HG03439 (cell line): ENCODE measurements around the gene S100A14.

Experiments used
- ATAC-seq: cut with Tn5 transposase; IDR thresholded peaks from one replicate; pipeline ENCODE4 v1.9.1; 2021; ENCODE audit warnings: mild to moderate bottlenecking, moderate library complexity; ENCODE audit not compliant: unreplicated experiment

Gene S100A14

GRCh38 chr1:153617663-153618062 lies 1.5 kb upstream of the S100A14 start:
- no peak for ATAC-seq

GRCh38 chr1:153616917-153617311 lies 789 bp upstream of the S100A14 start:
- ATAC-seq: no peak

GRCh38 chr1:153615406-153615805 lies 719 bp downstream of the S100A14 start:
- no peak for ATAC-seq

- ATAC-seq: no peak
Measured at GRCh38 chr1:153614906-153615305, 1.2 kb downstream of the S100A14 start.

GRCh38 chr1:153614189-153614900 lies 1.8 kb downstream of the S100A14 start:
- no peak for ATAC-seq

- ATAC-seq: no peak
Measured at GRCh38 chr1:153613406-153613805, 2.7 kb downstream of the S100A14 start.

GRCh38 chr1:153612755-153613331 lies 3.3 kb downstream of the S100A14 start, which contains the start of gene S100A16:
TSS of gene S100A16 (minus strand) at chr1:153613137. CDS start at chr1:153608151, 4,986 bp downstream.
- no peak for ATAC-seq

GRCh38 chr1:153612111-153612754 lies 3.9 kb downstream of the S100A14 start:
- no peak for ATAC-seq

GRCh38 chr1:153611356-153611755 lies 4.8 kb downstream of the S100A14 start:
- no peak for ATAC-seq

GRCh38 chr1:153610811-153611301 lies 5.3 kb downstream of the S100A14 start:
- ATAC-seq: no peak

- no peak for ATAC-seq
Measured at GRCh38 chr1:153610334-153610733, 5.8 kb downstream of the S100A14 start.

GRCh38 chr1:153609585-153609907 lies 6.6 kb downstream of the S100A14 start:
- ATAC-seq: no peak

- ATAC-seq: no peak
Measured at GRCh38 chr1:153608742-153609584, 7.2 kb downstream of the S100A14 start.

GRCh38 chr1:153608089-153608682 lies 7.9 kb downstream of the S100A14 start:
- ATAC-seq: no peak

GRCh38 chr1:153607381-153607780 lies 8.7 kb downstream of the S100A14 start:
- no peak for ATAC-seq

GRCh38 chr1:153606194-153606593 lies 9.9 kb downstream of the S100A14 start:
- no peak for ATAC-seq

- ATAC-seq: no peak
Measured at GRCh38 chr1:153602749-153603148, 13.4 kb downstream of the S100A14 start.

GRCh38 chr1:153599847-153600246 lies 16.3 kb downstream of the S100A14 start:
- no peak for ATAC-seq

- ATAC-seq: peak; percentile 86
Measured at GRCh38 chr1:153598309-153599172, 17.6 kb downstream of the S100A14 start.

- no peak for ATAC-seq
Measured at GRCh38 chr1:153597206-153597605, 18.9 kb downstream of the S100A14 start.
